ENCODE measurements around the gene RGS16.

- TF ChIP-seq CTCF (IDR thresholded peaks at IDR 0.05; ENCODE audit: poor library complexity), result no peak
- no peak for TF ChIP-seq EZH2 (IDR thresholded peaks at IDR 0.05; ENCODE audit: borderline replicate concordance)
Observed at GRCh38 chr1:182633657-182634281, 29.6 kb upstream of the RGS16 start.
